Liver (tissue), 9 donors: ENCODE measurements around the gene KNDC1. TPM values are rescaled to one million over a fixed set of nuclear protein-coding genes. Genes with fewer than 3 reads are reported as not detected.

Experiments used
- DNase-seq: peaks from one replicate; pipeline ENCODE4 v3.0.0-alpha.2; 2017; ENCODE audit warnings: low spot score
- H3K27ac ChIP-seq, 2 donors: one replicate each; pipeline ENCODE4 v1.7.0; 2013; ENCODE audit warnings: inconsistent platforms in 2 of 2, low read length in 2 of 2, control low read depth in 1 of 2, low read depth in 1 of 2, mild to moderate bottlenecking in 1 of 2
- H3K27me3 ChIP-seq, 4 donors: one replicate each; pipeline versions ENCODE4 v1.6.1 to v1.7.0; 2013; ENCODE audit warnings: low read length in 3 of 4, inconsistent platforms in 1 of 4, mild to moderate bottlenecking in 1 of 4, moderate library complexity in 1 of 4; ENCODE audit not compliant: control insufficient read depth in 4 of 4, insufficient read depth in 4 of 4
- H3K36me3 ChIP-seq, 4 donors: one replicate each; pipeline versions ENCODE4 v1.6.1 to v1.7.0; 2013; ENCODE audit warnings: low read length in 3 of 4, mild to moderate bottlenecking in 3 of 4, low read depth in 1 of 4, moderate library complexity in 1 of 4; ENCODE audit not compliant: control insufficient read depth in 4 of 4, insufficient read depth in 3 of 4
- H3K4me1 ChIP-seq, 4 donors: one replicate each; pipeline versions ENCODE4 v1.6.1 to v1.7.0; 2013; ENCODE audit warnings: low read length in 3 of 4, mild to moderate bottlenecking in 3 of 4, moderate library complexity in 1 of 4; ENCODE audit not compliant: control insufficient read depth in 4 of 4, insufficient read depth in 4 of 4
- H3K4me3 ChIP-seq, 3 donors: one replicate each; pipeline versions ENCODE4 v1.6.1 to v1.7.0; 2013; ENCODE audit warnings: low read length in 3 of 3, control low read depth in 1 of 3, low read depth in 1 of 3, mild to moderate bottlenecking in 1 of 3
- H3K9ac ChIP-seq, 2 donors: one replicate each; pipeline ENCODE4 v1.7.0; 2013; ENCODE audit warnings: low read length in 2 of 2, mild to moderate bottlenecking in 2 of 2, moderate library complexity in 2 of 2, control low read depth in 1 of 2, low read depth in 1 of 2
- H3K9me3 ChIP-seq, 4 donors: one replicate each; pipeline versions ENCODE4 v1.6.1 to v1.7.0; 2013; ENCODE audit warnings: low read length in 3 of 4; ENCODE audit not compliant: control insufficient read depth in 4 of 4
- ATF3 ChIP-seq: IDR thresholded peaks from 2 replicates; pipeline ENCODE4 v1.6.1; 2016; ENCODE audit warnings: antibody characterized with exemption
- CTCF ChIP-seq: fragments of 150-350 bp; IDR thresholded peaks from 2 replicates; pipeline ENCODE4 v1.5.1; 2017; ENCODE audit warnings: improper control_type of control experiment, low read depth, low read length; ENCODE audit not compliant: missing input control
- EGR1 ChIP-seq, 2 donors: IDR thresholded peaks; 2 replicates each; pipeline ENCODE4 v1.6.1; 2016 to 2018; ENCODE audit warnings: antibody characterized with exemption in 2 of 2, low read depth in 2 of 2
- FOXA1 ChIP-seq: IDR thresholded peaks from 2 replicates; pipeline ENCODE4 v1.6.1; 2016; ENCODE audit warnings: antibody characterized with exemption
- FOXA2 ChIP-seq: IDR thresholded peaks from 2 replicates; pipeline ENCODE4 v1.6.1; 2016; ENCODE audit warnings: antibody characterized with exemption
- GABPA ChIP-seq, 2 donors: IDR thresholded peaks in 1 of 2; conservative IDR thresholded peaks in 1 of 2; 2 replicates each; pipeline ENCODE4 v1.6.1; 2016; ENCODE audit warnings: antibody characterized with exemption in 2 of 2, mild to moderate bottlenecking in 1 of 2, moderate library complexity in 1 of 2
- HNF4A ChIP-seq, 2 donors: conservative IDR thresholded peaks; 2 replicates each; pipeline ENCODE4 v1.6.1; 2016; ENCODE audit warnings: antibody characterized with exemption in 2 of 2, mild to moderate bottlenecking in 2 of 2
- HNF4G ChIP-seq: IDR thresholded peaks from 2 replicates; pipeline ENCODE4 v1.6.1; 2016; ENCODE audit warnings: antibody characterized with exemption
- JUND ChIP-seq, 2 donors: IDR thresholded peaks; 2 replicates each; pipeline ENCODE4 v1.6.1; 2016; ENCODE audit warnings: antibody characterized with exemption in 2 of 2
- MAX ChIP-seq: IDR thresholded peaks from 2 replicates; pipeline ENCODE4 v1.6.1; 2016; ENCODE audit warnings: antibody characterized with exemption
- NR2F2 ChIP-seq: IDR thresholded peaks from 2 replicates; pipeline ENCODE4 v1.6.1; 2016; ENCODE audit warnings: antibody characterized with exemption
- RAD21 ChIP-seq, 2 donors: IDR thresholded peaks; 2 replicates each; pipeline ENCODE4 v1.6.1; 2016; ENCODE audit warnings: antibody characterized with exemption in 2 of 2, mild to moderate bottlenecking in 2 of 2
- REST ChIP-seq: IDR thresholded peaks from 2 replicates; pipeline ENCODE4 v1.6.1; 2016; ENCODE audit warnings: antibody characterized with exemption, mild to moderate bottlenecking
- RXRA ChIP-seq, 2 donors: IDR thresholded peaks; 2 replicates each; pipeline ENCODE4 v1.6.1; 2017 to 2018; ENCODE audit warnings: antibody characterized with exemption in 2 of 2, mild to moderate bottlenecking in 1 of 2
- SP1 ChIP-seq: IDR thresholded peaks from 2 replicates; pipeline ENCODE4 v1.6.1; 2018; ENCODE audit warnings: antibody characterized with exemption, mild to moderate bottlenecking
- TAF1 ChIP-seq: conservative IDR thresholded peaks from 2 replicates; pipeline ENCODE4 v1.6.1; 2016; ENCODE audit warnings: antibody characterized with exemption, mild to moderate bottlenecking
- YY1 ChIP-seq: IDR thresholded peaks from 2 replicates; pipeline ENCODE4 v1.6.1; 2016; ENCODE audit warnings: antibody characterized with exemption, mild to moderate bottlenecking
- ZBTB33 ChIP-seq: IDR thresholded peaks from 2 replicates; pipeline ENCODE4 v1.6.1; 2016; ENCODE audit warnings: antibody characterized with exemption
- WGBS: extraction: QIAGEN DNeasy Blood & Tissue Kit; methylation state at CpG from one replicate; pipeline ENCODE4 v1.1.7; 2013; 5-methylcytosine and 5-hydroxymethylcytosine counted together
- polyA plus RNA-seq, 2 donors: library from polyadenylated mRNA; stranded (reverse) in 1 of 2; unstranded in 1 of 2; fragments of 200-250 nt in 1 of 2; fragments of >200 nt in 1 of 2; fragmentation: Nextera tagmentation in 1 of 2; extraction: Ambion mirVana in 1 of 2; gene quantifications; one replicate each; pipeline versions ENCODE4 v1.2.1 to v1.2.3, GENCODE V29; 2013 to 2015
- total RNA-seq, 2 donors: library from RNA; depleted of rRNA; stranded (reverse); fragments of >200 nt; gene quantifications; one replicate each; pipeline ENCODE4 v1.2.3, GENCODE V29; 2014
- donor health status: healthy.
- donor health status: healthy.
- donor health status: healthy.
- donor health status: healthy.
- donor health status: healthy.

Gene KNDC1
- total and polyA plus RNA-seq, 4 donors = 0.53 to 12.9 (median 4.3) TPM

GRCh38 chr10:133154996-133155778 lies 4.8 kb upstream of the KNDC1 start (continued):
- TF ChIP-seq RAD21 (IDR thresholded peaks at IDR 0.05) (no peak), ATF3 (no peak), JUND (IDR thresholded peaks at IDR 0.05) (no peak)

- no peak for DNase-seq
Observed at GRCh38 chr10:133156674-133157579, 3.1 kb upstream of the KNDC1 start.

More at GRCh38 chr10:133156674-133157579, 3.1 kb upstream of the KNDC1 start:
- H3K4me1 ChIP-seq = peaks cover 0 to 16% (median 4%) of the 10 kb centered on the region in 4 donors
- 83% methylated on average over 24 of the region's 24 CpGs for WGBS
- TF ChIP-seq EGR1 (IDR thresholded peaks at IDR 0.05; ENCODE audit: low read depth in 2 of 2) (no peak), RAD21 (IDR thresholded peaks at IDR 0.05) (no peak), FOXA2 (no peak), HNF4G (no peak), FOXA1 (no peak), HNF4A (conservative IDR thresholded peaks at IDR 0.05) (no peak), CTCF (no peak), JUND (IDR thresholded peaks at IDR 0.05) (no peak), YY1 (no peak), REST (no peak), SP1 (no peak), ATF3 (no peak), TAF1 (no peak), RXRA (IDR thresholded peaks at IDR 0.05) (no peak), MAX (no peak), ZBTB33 (no peak), GABPA (IDR thresholded peaks at IDR 0.05 in 1 of 2, conservative IDR thresholded peaks at IDR 0.05 in 1 of 2) (no peak), NR2F2 (no peak)
- no peaks in the 10 kb centered on the region for H3K9me3 ChIP-seq
- no peak overlapping the region for H3K4me3 ChIP-seq
- no peaks in the 10 kb centered on the region for H3K36me3 ChIP-seq
- H3K9ac ChIP-seq = no peak overlapping the region
- H3K27me3 ChIP-seq = no peaks in the 10 kb centered on the region
- no peak overlapping the region for H3K27ac ChIP-seq
